ENCODE measurements around the gene LIM2. TPM values are rescaled to one million over a fixed set of nuclear protein-coding genes. Genes with fewer than 3 reads are reported as not detected.
"Not testable (repeated sequence)": the region's sequence is repeated elsewhere in the genome, so short reads cannot be mapped to it uniquely, and the experiment has no call there.

Gene LIM2
- polyA plus RNA-seq, 4 donors, result 0.25 to 0.40 (median 0.32) TPM

DNA sequence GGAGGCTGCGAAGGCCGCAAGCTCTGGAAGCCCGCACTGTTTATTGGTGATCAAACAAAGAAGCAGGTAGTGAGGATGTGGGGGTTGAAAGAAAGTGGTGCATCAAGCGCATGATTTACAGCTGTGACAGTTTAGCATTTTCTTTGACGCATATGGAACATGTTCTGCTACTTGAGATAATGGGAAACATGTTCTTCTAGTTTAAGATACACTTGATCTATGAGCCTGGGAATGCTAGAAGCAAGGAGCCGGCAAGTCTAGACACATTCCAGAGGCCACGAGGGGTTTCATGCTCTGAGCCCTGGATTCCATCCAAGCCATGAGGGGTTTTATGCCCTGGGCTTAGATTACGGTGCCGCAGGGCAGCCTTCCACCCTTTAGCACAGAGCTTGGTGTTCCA is 9.7 kb upstream of the LIM2 start:
- DNase-seq (ENCODE audit: low read depth in 4 of 4, low spot score in 2 of 4), result not testable (repeated sequence)

DNA sequence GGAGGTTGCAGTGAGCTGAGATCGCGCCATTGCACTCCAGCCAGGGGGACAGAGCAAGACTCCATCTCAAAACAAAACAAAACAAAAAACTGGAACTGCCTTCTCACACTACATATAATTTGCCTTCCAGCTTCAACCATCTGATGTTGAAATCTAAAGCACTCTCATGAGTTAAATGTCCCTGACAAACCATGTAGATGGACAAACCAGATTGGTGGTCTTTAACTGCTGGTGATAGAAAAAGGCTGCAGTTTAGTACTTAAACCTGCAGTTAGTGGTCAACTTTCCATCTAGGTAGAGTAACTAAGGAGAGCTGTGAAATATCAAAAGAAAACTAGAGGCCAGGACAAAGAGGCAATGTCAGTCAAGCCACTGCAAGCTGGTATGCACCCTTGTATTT is 8.4 kb upstream of the LIM2 start:
- DNase-seq (ENCODE audit: low read depth in 4 of 4, low spot score in 2 of 4), result no peak

DNA sequence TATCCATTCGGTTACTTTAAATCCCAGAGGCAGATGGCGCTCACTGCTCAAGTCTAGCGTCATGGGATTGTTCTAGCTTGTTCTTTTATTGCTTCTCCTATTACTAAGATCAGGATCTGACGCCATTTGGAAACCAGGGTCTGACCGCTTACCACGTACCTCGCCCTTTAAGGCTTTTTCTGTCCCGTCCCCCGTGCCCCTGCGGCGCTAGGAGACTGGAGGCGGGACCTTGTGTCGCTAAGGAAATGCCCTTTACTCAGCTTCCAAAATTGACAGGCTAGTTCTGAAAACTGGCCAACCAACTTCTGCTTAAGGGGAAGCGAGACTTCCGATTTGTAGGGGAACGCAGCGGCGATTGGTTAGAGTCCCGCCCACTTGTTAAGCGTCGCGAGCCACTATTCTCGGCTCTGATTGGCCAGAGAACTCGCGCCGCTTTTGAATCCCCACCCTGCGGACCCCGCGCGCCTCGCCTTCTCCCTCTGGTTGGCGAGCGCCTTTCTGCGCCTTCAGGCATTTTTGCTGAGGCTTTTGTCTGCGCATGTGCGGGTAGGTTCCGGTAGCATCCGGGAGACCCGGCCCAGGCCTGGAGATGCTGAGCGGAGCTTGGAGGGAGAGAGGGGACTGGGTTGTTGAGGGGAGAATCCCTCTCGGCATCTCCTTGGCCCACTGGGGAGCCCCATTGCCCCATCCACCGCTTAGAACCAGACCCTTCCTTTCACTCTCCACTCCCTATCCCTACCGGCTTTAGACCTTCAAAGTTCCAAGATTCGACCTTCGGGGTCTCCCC is 6.5 kb upstream of the LIM2 start:
- DNase-seq (ENCODE audit: low read depth in 4 of 4, low spot score in 2 of 4), result peak; percentile 92 to 98 (median 95)

GRCh38 chr19:51392701-51393100 is 4.9 kb upstream of the LIM2 start:
- no peak for DNase-seq (ENCODE audit: low read depth in 4 of 4, low spot score in 2 of 4)

GRCh38 chr19:51391073-51391611 is 3.4 kb upstream of the LIM2 start:
- DNase-seq (ENCODE audit: low read depth in 4 of 4, low spot score in 2 of 4), result no peak

GRCh38 chr19:51389143-51389542 is 1.4 kb upstream of the LIM2 start:
- DNase-seq (ENCODE audit: low read depth in 4 of 4, low spot score in 2 of 4), result no peak

DNA sequence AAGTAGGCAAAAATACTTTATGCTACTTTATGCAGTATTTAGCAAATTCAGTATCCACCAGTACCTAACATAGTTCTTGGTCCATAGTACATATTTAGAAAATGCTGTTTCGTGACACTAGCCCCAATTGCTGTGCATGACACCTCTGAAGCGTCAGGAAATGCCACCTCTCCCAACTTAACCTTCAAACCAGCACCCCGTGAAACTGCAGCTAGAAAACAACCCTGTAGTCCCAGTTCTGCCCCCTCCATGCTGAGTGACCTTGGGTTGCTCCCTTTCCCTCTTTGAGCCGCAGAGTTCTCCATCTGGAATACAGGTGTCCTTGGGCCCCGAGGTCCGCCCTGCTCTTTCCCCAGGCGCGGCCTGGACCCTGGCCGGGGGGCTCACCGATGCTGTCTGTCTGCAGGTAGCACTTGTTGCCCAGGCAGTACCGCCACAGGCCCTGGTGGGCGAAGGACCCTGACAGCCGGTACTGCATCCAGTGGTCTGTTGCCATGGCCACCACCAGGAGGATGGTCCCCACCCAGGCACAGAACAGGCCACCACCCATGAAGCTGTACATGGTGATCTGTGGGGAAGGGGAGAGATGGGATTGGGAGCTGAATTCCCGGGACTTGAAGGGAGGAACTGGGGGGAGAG is 773 bp downstream of the LIM2 start:
- no peak for DNase-seq (ENCODE audit: low read depth in 4 of 4, low spot score in 2 of 4)

DNA sequence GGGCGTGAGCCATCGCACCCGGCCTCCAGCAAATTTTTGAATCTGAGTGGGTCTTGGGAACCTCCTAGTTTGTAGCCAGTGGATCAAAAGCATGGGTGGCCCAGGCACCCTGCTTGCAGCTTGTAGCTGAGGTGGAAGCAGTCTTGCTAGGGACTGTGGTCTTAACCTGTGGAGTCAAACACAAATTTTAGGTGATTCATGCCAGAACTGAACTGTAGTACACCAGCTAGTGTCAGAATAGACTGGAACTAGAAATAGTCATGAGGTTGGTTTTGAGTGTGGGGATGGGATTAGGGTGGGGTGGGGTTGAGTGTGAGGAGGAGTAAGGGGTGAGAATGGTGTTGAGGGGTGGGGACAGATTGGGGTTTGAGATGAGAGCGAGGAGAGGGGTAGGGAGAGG is 5.8 kb downstream of the LIM2 start:
- DNase-seq (ENCODE audit: low read depth in 4 of 4, low spot score in 2 of 4), result no peak

DNA sequence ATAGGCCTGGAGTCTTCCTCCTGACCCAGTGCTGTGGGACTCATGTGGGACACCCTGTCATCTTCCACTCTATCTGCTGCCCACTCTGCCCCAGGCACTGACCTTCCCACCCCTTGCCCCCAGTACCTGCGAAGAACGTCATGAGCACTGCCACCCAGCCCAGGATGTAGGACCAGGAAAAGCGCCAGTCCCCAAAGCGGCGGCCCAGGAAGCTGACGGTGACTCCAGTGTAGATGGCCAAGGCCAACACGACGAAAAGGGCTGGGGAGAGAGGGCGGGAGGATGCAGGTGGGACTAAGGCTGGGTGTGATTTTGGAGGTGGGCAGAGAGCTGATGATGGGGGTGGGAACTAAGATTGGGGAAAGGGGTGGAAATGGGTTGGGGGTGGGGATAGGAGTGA is 7.4 kb downstream of the LIM2 start:
- DNase-seq (ENCODE audit: low read depth in 4 of 4, low spot score in 2 of 4), result no peak

- no peak for DNase-seq (ENCODE audit: low read depth in 4 of 4, low spot score in 2 of 4)
Observed at GRCh38 chr19:51377422-51377821, 10.4 kb downstream of the LIM2 start.

DNA sequence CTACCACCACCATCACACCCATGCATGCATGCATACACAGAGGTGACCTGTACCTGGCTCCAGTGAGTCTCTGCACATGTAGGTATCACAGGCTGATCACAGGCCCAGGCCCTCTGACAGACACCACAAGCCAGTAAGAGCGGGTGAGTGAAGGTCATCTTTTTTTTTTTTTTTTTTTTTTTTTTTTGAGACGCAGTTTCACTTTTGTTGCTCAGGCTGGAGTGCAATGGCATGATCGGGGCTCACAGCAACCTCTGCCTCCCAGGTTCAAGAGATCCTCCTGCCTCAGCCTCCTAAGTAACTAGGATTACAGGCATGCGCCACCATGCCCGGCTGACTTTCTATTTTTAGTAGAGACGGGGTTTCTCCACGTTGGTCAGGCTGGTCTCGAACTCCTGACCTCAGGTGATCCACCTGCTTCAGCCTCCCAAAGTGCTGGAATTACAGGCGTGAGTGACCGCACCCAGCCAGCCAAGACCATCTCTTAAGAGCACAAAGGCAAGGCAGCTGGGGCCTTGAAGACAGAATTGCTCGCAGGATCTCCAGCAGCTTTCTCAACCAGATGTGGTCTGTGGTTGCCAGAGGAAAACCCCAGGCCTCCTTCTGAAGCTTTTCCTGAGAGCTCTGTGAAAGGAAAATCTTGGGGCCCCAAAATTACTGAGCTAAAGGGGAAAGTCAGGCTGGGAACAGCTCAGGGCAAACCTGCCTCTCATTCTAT is 12.1 kb downstream of the LIM2 start:
- no peak for DNase-seq (ENCODE audit: low read depth in 4 of 4, low spot score in 2 of 4)

- DNase-seq (ENCODE audit: low read depth in 4 of 4, low spot score in 2 of 4), result no peak
Observed at GRCh38 chr19:51372649-51373504, 14.9 kb downstream of the LIM2 start, which contains the start of gene NKG7. Gene NKG7 (minus strand): TSS chr19:51372654. CDS start chr19:51372535, 119 bp downstream.

GRCh38 chr19:51372021-51372648 is 15.6 kb downstream of the LIM2 start:
- DNase-seq (ENCODE audit: low read depth in 4 of 4, low spot score in 2 of 4), result no peak

DNA sequence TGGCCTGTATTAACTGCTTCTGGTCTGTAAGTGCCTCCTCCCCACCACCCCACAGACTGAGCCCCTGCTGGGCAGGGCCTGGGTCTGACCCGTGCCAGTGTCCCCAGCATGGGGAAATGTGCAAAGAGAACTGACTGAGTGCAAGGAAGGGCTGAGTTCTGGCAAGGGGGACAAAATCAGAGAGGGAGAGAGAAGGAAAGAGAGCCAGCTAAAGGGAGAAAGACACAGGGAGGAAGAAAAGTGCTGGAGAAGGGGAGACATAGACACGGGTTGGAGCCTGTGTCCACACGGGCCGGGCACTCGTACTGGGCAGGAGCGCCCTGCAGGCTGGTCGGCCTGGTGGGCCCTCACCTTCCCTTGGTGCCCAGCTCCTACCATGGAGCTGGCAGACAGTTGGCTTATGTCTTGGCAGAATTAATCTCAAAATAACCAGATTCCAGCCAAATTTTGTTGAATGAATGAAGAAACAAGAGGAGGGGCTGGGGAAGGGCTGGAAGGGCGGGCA is 16.5 kb downstream of the LIM2 start:
- no peak for DNase-seq (ENCODE audit: low read depth in 4 of 4, low spot score in 2 of 4)

- DNase-seq (ENCODE audit: low read depth in 4 of 4, low spot score in 2 of 4), result no peak
Observed at GRCh38 chr19:51370230-51370629, 17.5 kb downstream of the LIM2 start.

GRCh38 chr19:51368366-51369282 is 19.1 kb downstream of the LIM2 start, which contains the start of gene CLDND2:
Gene CLDND2 (minus strand): TSS chr19:51369003. CDS start chr19:51368577, 426 bp downstream.
- no peak for DNase-seq (ENCODE audit: low read depth in 4 of 4, low spot score in 2 of 4)

DNA sequence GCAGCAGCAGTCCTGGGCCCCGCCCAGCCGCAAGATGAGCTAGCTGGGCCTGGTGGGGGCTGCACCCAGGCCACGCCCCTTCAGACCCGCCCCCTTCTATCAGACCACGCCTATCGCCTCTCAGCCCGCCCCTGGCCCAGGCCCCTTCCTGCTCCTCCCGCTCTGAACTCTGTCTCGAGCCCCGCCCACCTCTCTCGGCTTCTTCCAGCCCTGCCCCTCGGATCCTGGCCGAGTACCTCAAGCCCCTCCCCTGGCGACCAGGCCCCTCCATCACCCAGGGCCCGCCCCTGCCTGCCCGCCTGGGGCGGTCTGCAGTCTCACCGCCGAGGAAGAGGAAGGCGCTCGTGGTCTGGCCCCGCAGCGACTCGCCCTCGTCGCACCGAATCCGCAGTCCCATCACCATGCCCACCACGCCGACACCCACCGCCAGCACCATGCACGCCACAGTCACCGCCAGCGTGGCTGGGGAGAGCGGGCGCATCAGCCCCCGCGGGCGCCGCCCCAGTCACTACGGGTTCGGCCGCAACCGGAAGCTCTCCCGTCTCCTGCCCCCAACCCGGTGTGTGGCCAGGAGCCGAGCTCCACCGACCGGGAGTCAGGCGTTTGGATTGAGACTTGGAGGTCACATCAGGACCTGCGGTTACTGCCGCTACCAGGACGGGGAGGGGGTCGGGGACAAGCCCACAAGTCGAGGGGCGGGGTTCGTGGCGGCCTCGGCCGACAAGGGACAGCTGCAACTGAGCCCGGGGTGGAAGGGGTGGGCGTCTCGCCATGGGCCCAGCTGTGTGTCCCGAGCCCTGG is 20.0 kb downstream of the LIM2 start:
- peak; percentile 82 to 97 (median 94) for DNase-seq (ENCODE audit: low read depth in 4 of 4, low spot score in 2 of 4)

DNA sequence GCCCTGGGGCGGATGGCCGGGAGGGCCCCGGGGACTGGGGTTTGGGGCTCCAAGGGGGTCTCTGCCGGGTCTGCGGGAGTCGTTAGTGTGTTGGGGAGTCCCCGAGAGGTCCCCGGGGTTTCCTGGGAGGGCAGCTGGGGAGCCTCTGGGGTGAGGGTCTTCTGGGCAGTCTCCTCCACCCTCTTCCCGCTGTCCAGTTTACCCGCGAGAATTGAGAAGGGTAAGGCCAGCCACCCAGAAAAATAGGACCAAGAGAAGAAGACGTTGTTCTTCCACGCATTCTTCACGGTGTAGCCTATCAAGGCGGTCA is 20.6 kb downstream of the LIM2 start:
- DNase-seq (ENCODE audit: low read depth in 4 of 4, low spot score in 2 of 4), result no peak

All from left renal cortex interstitium (tissue), 4 donors.